ENCODE results near the gene SAMM50. TPM values are rescaled to one million over a fixed set of nuclear protein-coding genes. Genes with fewer than 3 reads are reported as not detected.
A peak's percentile ranks its signal among the peaks of the same experiment; 100 is the strongest.

The SAMM50 gene
- polyA plus RNA-seq, 3 donors = 17.0 to 70.0 (median 62.5) TPM

GRCh38 chr22:43988960-43989359, 33.7 kb downstream of the SAMM50 start:
- Histone ChIP-seq H3K4me1 (ENCODE audit: control insufficient read depth in 1 of 2, insufficient read depth in 2 of 2, low read length in 2 of 2) (no peaks in the 10 kb centered on the region), H3K27ac (ENCODE audit: low read depth in 1 of 2, low read length in 2 of 2) (no peak overlapping the region), H3K4me2 (replicated peaks; ENCODE audit: extremely low read depth, low read length, poor library complexity, severe bottlenecking) (no peak overlapping the region), H3K9me3 (replicated peaks in 1 of 2; ENCODE audit: control insufficient read depth in 1 of 2, insufficient read depth in 1 of 2, low read length in 2 of 2) (no peaks in the 10 kb centered on the region), H2AFZ (ENCODE audit: insufficient read depth, low read depth, low read length, poor library complexity, severe bottlenecking) (no peak overlapping the region), H3K4me3 (replicated peaks in 1 of 3; ENCODE audit: low read depth in 2 of 3, low read length in 3 of 3) (no peak overlapping the region), H3K79me2 (ENCODE audit: insufficient read depth, low read length) (no peaks in the 10 kb centered on the region), H3K36me3 (replicated peaks in 1 of 2; ENCODE audit: control insufficient read depth in 1 of 2, insufficient read depth in 2 of 2, low read length in 2 of 2) (peaks cover 73 to 92% of the 10 kb centered on the region in 2 donors), H3K9ac (ENCODE audit: insufficient read depth, low read length, poor library complexity, severe bottlenecking) (no peak overlapping the region), H4K20me1 (ENCODE audit: insufficient read depth, low read length) (no peaks in the 10 kb centered on the region), H3K27me3 (ENCODE audit: control insufficient read depth in 2 of 2, insufficient read depth in 2 of 2, low read length in 2 of 2) (no peaks in the 10 kb centered on the region)
- peaks cover 0 to 2% (median 0%) of the 10 kb centered on the region in 3 donors for H3K27me3 Mint-ChIP-seq (ENCODE audit: low read depth in 3 of 3)
- 83% methylated on average over 2 of the region's 10 CpGs for WGBS (ENCODE audit: insufficient coverage)
- H3K36me3 Mint-ChIP-seq = peaks cover 86 to 96% of the 10 kb centered on the region in 2 donors
- peaks cover 6% of the 10 kb centered on the region for H3K4me1 Mint-ChIP-seq
- no peak overlapping the region for H3K27ac Mint-ChIP-seq
- TF ChIP-seq CTCF (IDR thresholded peaks at IDR 0.05) = no peak
- H3K9me3 Mint-ChIP-seq = peaks cover 0 to 2% (median 0%) of the 10 kb centered on the region in 7 donors
- intact Hi-C loops (cut with micrococcal nuclease) = no loop called here
- no peak overlapping the region for H3K4me3 Mint-ChIP-seq
- no peak for DNase-seq

GRCh38 chr22:43990044-43990443, 34.8 kb downstream of the SAMM50 start:
- peaks cover 0 to 2% (median 0%) of the 10 kb centered on the region in 3 donors for H3K27me3 Mint-ChIP-seq (ENCODE audit: low read depth in 3 of 3)
- Histone ChIP-seq H3K4me2 (replicated peaks; ENCODE audit: extremely low read depth, low read length, poor library complexity, severe bottlenecking) (no peak overlapping the region), H4K20me1 (ENCODE audit: insufficient read depth, low read length) (no peaks in the 10 kb centered on the region), H3K36me3 (replicated peaks in 1 of 2; ENCODE audit: control insufficient read depth in 1 of 2, insufficient read depth in 2 of 2, low read length in 2 of 2) (peaks cover 64 to 93% of the 10 kb centered on the region in 2 donors), H3K4me3 (replicated peaks in 1 of 3; ENCODE audit: low read depth in 2 of 3, low read length in 3 of 3) (no peak overlapping the region), H3K79me2 (ENCODE audit: insufficient read depth, low read length) (no peaks in the 10 kb centered on the region), H2AFZ (ENCODE audit: insufficient read depth, low read depth, low read length, poor library complexity, severe bottlenecking) (no peak overlapping the region), H3K27ac (ENCODE audit: low read depth in 1 of 2, low read length in 2 of 2) (no peak overlapping the region), H3K9me3 (replicated peaks in 1 of 2; ENCODE audit: control insufficient read depth in 1 of 2, insufficient read depth in 1 of 2, low read length in 2 of 2) (no peaks in the 10 kb centered on the region), H3K27me3 (ENCODE audit: control insufficient read depth in 2 of 2, insufficient read depth in 2 of 2, low read length in 2 of 2) (no peaks in the 10 kb centered on the region), H3K9ac (ENCODE audit: insufficient read depth, low read length, poor library complexity, severe bottlenecking) (no peak overlapping the region), H3K4me1 (ENCODE audit: control insufficient read depth in 1 of 2, insufficient read depth in 2 of 2, low read length in 2 of 2) (no peaks in the 10 kb centered on the region)
- peaks cover 0 to 2% (median 0%) of the 10 kb centered on the region in 7 donors for H3K9me3 Mint-ChIP-seq
- H3K4me3 Mint-ChIP-seq = no peak overlapping the region
- H3K4me1 Mint-ChIP-seq = peaks cover 7% of the 10 kb centered on the region
- peak overlapping the region in 2 of 7 donors; percentile 55 to 69 for H3K27ac Mint-ChIP-seq
- no peak for DNase-seq
- 93% methylated on average over 5 of the region's 13 CpGs for WGBS (ENCODE audit: insufficient coverage)
- peaks cover 87 to 96% of the 10 kb centered on the region in 2 donors for H3K36me3 Mint-ChIP-seq
- no peak for TF ChIP-seq CTCF (IDR thresholded peaks at IDR 0.05)
- intact Hi-C loops (cut with micrococcal nuclease) = loop anchor here in 1 of 2 donors (10.0 kb wide), 1 partner anchor 185 kb away; no protein-coding TSS in a partner anchor
